HG02759 (cell line): Measurements from ENCODE around the gene CLINT1.

Source experiments
- ATAC-seq: cut with Tn5 transposase; IDR thresholded peaks from one replicate; pipeline ENCODE4 v1.9.1; 2021; ENCODE audit warnings: mild to moderate bottlenecking, moderate library complexity; ENCODE audit not compliant: unreplicated experiment

Gene CLINT1

DNA sequence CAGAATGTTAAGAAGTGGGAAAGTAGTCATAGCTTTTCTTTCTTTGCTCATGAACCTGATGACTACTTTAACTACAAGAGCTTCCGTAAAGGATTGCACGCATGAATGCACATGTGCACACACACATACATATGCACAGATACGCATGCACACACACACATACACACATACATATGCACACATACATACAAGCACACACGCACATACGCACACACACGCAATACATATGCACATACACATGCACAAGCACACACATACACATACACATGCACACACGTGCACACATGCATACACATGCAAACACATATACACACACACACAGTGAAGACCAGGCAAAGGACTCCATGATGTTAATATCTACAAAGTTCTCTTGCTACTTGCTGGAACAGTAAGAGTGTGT lies 92.5 kb downstream of the CLINT1 start:
- ATAC-seq: no peak

DNA sequence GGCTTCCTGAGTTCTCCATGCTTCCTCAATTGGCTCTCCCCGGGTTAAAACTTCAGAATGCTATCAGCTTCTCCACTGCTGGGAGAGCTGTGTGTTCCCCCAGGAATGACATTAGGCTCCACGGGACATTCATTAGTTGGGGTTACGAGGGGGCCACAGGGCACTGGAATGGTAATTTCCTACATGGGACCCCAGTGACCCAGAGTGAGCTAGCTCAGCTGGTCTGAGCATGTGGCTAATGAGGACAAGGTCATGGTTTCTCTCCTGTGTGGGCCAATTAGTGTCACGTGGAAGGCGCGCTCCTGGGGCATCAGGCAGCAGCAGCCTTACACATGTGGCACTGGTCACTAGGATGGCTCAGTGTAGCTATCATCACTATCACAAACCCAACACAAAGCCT lies 94.4 kb downstream of the CLINT1 start:
- no peak for ATAC-seq

DNA sequence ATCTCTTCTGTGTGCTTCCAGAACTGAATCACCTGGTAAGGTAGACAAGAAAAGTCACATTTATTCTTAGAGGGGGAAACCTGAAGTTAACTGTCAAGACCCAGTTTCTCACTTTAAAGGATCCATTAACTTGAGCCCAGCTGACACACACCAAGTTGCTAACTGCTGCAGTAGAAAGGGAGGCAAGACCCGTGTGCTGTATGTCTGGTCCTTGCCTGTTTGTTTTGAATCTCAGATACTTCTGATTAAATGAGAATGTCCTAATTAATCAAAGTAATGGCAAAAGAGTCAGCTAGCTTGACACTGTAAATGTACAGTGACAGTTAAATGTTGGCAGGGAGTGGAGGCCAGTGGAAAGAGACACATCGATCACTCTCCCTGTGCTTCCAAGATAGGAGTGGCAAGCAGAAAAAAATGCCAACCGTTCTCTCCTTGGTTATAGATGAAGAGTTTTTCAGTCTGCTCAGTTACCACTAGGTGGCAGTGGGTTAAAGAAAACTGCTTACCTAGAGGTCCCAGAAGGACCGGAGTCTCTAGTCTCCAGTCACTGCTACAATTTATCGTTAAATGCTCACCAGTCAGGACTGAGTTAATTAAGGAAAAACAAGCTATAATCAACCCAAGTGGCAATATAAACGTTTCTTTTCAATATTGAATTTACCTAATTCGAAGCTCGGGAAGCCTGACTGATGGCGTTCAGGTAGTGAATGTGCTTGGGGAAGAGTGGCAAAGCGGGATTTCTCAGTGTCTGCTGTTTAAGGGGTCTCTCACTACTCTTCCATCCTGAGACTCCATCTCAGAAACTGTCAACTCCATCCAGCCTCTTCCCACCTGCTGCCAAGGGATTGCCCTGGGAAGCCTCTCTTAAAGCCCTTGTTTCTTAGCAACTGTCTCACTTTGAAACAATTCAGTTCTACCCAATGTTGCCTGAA lies 97.0 kb downstream of the CLINT1 start:
- peak; percentile 81 for ATAC-seq

DNA sequence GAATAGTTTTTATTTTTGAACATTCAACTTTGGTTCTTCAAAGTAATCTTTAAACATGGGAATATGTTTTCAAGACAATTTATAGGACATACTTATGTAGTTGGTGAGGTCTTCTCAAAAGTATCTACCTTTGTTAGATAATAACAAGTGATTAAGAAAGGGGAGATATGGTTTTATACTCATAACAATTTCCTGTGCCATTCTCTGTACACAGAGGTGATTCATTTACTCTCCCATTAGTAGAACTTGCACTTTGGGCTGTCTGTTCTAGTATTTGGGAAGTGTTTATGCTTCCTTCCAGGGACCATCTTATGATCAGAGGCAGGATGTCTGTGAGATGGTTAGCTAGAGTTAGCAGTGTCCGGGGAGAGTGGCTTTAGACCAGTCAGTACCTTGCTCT lies 100.2 kb downstream of the CLINT1 start:
- no peak for ATAC-seq

GRCh38 chr5:157756122-157756521 lies 102.8 kb downstream of the CLINT1 start:
- no peak for ATAC-seq

GRCh38 chr5:157750320-157750719 lies 108.6 kb downstream of the CLINT1 start:
- no peak for ATAC-seq

GRCh38 chr5:157749462-157749799 lies 109.5 kb downstream of the CLINT1 start:
- no peak for ATAC-seq

GRCh38 chr5:157748760-157749461 lies 110.0 kb downstream of the CLINT1 start:
- ATAC-seq: no peak

- no peak for ATAC-seq
Measured at GRCh38 chr5:157747766-157748700, 110.9 kb downstream of the CLINT1 start.

DNA sequence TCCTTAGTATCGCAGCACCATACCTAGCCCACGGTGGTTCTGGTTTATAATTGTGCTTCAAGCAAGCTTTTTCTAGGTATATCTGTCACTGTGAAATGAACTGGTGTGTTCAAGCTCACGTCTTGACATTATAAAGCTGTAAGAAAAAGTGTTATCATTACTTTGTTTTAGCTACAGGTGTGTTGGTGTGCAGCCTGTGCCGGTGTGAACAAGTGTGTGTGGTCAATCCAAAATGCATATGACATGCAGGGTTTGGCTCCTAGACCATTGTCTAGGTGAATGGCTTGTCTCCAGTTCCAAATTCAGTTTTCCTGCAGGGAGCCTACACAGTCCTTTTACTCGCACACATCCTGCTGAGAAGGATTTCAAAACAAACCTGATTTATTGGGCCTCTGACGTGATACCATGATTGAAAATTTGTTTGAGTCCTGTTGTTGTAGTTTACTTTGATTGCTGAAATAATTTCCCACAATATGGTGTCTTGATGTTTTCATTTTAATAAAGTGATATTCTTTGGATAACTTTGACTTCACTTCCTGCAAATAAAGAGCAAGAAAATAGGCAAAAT lies 111.7 kb downstream of the CLINT1 start:
- no peak for ATAC-seq

GRCh38 chr5:157745041-157745456 lies 113.9 kb downstream of the CLINT1 start:
- no peak for ATAC-seq

DNA sequence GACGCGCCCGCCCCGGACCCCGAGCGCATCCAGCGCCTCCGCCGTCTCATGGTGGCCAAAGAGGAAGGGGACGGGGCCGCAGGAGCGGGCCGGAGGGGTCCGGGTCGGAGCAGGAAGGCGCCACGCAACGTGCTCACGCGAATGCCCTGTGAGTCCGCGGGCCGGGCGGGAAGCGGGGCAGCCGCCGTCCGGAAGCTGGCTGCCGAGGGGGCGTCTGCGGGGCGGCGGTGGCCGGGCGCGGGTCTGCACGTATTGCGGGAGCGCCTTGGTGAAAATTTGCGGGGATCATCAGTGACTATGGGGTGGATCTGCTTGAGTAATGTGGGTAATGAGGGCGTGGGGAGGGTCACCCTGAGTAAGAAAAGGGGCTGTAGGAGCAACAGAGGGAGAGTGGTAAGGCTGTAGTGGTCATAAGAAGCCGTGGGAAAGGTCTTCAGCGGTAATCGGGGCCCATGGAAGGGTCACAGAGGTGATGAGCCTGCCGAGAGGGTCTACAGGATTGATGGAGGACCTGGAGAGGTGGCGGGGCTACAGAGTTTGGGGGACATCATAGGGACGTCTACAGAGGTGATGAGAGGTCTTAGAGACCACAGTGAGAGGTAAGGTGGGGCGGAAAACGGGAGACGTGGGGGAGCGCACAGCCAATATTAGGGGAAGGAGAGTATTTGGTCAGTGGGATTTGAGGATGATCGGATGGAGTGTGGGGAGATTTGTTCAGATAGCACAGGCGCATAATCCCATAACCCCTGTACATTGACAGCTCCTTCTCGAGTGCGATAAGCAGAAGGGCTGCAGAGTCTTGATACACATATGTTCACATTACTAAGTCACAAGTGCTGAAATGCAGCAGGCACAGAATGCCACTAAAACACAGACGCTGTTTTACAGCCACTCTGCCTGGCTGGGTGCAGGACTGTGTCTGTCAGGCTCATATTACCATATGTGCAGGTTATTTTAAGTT lies 114.6 kb downstream of the CLINT1 start:
- peak; percentile 36 for ATAC-seq

GRCh38 chr5:157743163-157744050 lies 115.5 kb downstream of the CLINT1 start, which contains the start of gene LSM11:
TSS of gene LSM11 (plus strand) at chr5:157743712. CDS start at chr5:157743751, 39 bp downstream.
- peak; percentile 88 for ATAC-seq

DNA sequence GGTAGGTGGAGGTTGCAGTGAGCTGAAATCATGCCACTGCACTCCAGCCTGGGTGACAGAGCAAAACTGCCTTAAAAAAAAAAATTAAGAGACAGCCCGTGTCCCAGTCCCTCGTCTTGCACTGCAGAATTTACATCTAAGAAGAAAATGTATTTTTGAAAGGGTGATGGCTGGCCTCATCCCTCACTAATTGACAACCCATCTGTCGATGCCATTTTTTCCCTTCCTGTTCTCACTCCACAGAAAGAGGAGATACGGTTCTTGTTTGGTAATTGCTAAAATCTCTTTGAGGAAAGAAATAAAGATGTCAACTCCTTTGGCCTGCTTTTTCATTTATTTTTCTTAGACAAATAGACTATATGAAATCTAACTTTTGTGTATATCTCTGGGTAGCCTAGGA lies 117.8 kb downstream of the CLINT1 start:
- no peak for ATAC-seq

DNA sequence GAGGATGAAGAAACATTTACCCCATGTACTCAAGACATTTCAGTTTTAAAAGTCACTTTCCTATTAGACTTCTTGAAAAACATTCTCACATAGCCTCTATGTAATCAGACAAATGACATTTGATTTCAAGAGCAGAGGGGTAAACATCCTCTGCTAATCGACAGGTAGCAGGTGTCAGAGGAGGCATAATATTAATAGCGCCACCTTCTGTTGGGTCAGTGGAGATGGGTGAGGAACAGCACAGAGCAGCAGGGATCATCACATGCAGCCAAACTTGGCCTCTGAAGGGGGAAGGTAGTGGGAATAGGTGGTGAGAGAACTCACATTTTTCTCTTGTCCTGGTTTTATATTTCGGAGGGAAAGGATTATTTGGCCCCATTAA lies 118.7 kb downstream of the CLINT1 start:
- no peak for ATAC-seq

- no peak for ATAC-seq
Measured at GRCh38 chr5:157739388-157740228, 119.3 kb downstream of the CLINT1 start.

DNA sequence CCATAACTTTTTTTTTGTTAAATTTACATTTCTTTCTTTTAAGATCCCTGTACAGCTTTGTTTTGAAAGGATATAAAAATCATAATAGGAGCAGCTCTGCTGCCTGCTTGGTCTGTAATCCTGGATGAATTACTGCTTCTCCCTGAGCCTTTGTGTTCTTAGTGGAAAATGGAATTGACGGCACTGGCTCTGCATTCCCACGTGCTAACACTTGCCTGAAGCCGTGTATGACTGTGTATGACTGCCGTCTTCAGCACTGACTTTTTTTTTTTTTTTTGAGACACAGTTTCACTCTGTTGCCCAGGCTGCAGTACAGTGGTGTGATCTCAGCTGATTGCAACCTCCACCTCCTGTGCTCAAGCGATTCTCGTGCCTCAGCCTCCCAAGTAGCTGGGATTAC lies 123.0 kb downstream of the CLINT1 start:
- no peak for ATAC-seq
